HG02840 (cell line): Measurements from ENCODE around the gene KMT2B.

Experiments used
- ATAC-seq: cut with Tn5 transposase; IDR thresholded peaks from one replicate; pipeline ENCODE4 v1.9.1; 2021; ENCODE audit warnings: mild to moderate bottlenecking, moderate library complexity, moderate number of reproducible peaks; ENCODE audit not compliant: unreplicated experiment, low FRiP score

Gene KMT2B

GRCh38 chr19:35708391-35708790 lies 9.4 kb upstream of the KMT2B start:
- ATAC-seq = no peak

GRCh38 chr19:35710784-35711723 lies 6.7 kb upstream of the KMT2B start:
- peak; percentile 33 for ATAC-seq

- no peak for ATAC-seq
Measured at GRCh38 chr19:35712567-35713505, 5.0 kb upstream of the KMT2B start.

GRCh38 chr19:35713506-35713850 lies 4.3 kb upstream of the KMT2B start:
- no peak for ATAC-seq

GRCh38 chr19:35713904-35714495 lies 3.8 kb upstream of the KMT2B start:
- ATAC-seq = no peak

- ATAC-seq = no peak
Measured at GRCh38 chr19:35714601-35715354, 3.0 kb upstream of the KMT2B start.

GRCh38 chr19:35715355-35715809 lies 2.4 kb upstream of the KMT2B start:
- no peak for ATAC-seq

- ATAC-seq = no peak
Measured at GRCh38 chr19:35715981-35716800, 1.6 kb upstream of the KMT2B start.

GRCh38 chr19:35716801-35717664 lies 770 bp upstream of the KMT2B start:
- ATAC-seq = peak; percentile 61

- ATAC-seq = no peak
Measured at GRCh38 chr19:35718345-35719041, 690 bp downstream of the KMT2B start.

GRCh38 chr19:35719402-35720162 lies 1.8 kb downstream of the KMT2B start:
- no peak for ATAC-seq

- no peak for ATAC-seq
Measured at GRCh38 chr19:35720163-35720524, 2.3 kb downstream of the KMT2B start.

GRCh38 chr19:35720648-35721047 lies 2.8 kb downstream of the KMT2B start:
- ATAC-seq = no peak

GRCh38 chr19:35721374-35721773 lies 3.6 kb downstream of the KMT2B start:
- no peak for ATAC-seq

GRCh38 chr19:35722461-35722860 lies 4.7 kb downstream of the KMT2B start:
- no peak for ATAC-seq

- no peak for ATAC-seq
Measured at GRCh38 chr19:35722897-35723296, 5.1 kb downstream of the KMT2B start.

- no peak for ATAC-seq
Measured at GRCh38 chr19:35723671-35724070, 5.9 kb downstream of the KMT2B start.
